Smooth muscle cell of the brain vasculature (primary cell): Measurements from ENCODE around the gene MYEOV.

Experiments
- DNase-seq: peaks from one replicate; pipeline ENCODE4 v3.0.0-alpha.2; 2012; ENCODE audit warnings: low read depth, low spot score

MYEOV gene

GRCh38 chr11:69265911-69266510 is 27.9 kb upstream of the MYEOV start:
- no peak for DNase-seq

- DNase-seq = no peak
Measured at GRCh38 chr11:69267395-69267805, 26.6 kb upstream of the MYEOV start.

DNA sequence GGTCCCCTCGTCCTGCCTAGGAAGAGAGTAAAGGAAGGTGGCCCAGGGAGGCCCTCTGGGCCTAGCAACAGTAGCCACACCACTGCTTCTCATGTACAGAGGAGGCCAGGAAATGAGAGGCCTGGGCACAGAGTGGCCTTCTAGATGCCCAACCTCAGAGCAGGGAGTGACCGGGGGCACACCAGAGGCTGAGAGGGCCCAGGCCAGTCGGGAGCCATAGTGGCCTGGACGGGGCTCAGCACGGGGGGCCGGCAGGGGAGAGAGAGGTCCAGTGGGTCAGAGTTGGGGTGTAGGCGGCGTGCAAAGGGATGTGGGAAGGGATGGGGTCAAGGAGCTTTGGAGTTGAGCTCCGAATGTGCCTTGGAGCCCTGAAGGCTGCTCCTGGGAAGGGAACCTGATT is 25.0 kb upstream of the MYEOV start:
- DNase-seq = no peak

GRCh38 chr11:69269388-69269787 is 24.6 kb upstream of the MYEOV start:
- DNase-seq = no peak

DNA sequence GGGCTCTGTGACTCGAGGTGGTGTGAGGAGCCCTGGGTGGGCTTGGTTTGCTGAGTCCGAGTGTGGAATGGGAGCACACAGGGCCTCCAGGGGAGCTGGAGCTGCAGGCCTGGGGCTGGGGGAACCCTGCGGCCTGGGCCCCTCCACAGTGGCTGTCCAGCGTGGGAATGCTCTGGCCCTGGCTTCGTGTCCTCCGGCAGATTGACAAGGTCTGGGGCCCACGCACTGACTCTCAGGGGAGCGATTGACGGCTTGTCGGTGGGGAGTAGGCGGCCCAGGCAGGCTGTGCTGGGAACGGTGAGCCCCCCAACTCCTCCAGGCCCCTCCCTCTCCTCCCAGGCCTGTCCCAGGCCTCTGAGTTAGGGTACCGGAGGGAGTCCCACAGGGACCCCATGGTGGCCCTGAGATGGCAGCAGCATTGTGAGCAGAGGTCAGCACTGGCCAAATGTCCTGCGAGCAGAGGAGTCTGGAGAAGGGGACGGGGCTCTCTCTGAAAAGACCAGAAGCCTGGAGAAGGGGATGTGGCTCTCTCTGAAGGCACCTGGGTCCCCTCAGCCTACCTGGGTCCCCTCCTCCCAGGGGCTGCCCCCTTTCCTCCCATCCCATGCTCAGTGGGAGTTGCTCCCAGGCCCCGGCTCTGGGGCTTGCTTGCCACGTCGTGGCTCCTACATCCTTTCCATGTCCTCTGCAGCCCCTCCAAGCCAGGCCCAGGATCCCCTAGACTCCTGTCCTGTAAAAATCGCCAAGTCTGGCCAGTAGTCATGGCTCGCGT is 23.8 kb upstream of the MYEOV start:
- no peak for DNase-seq

- no peak for DNase-seq
Measured at GRCh38 chr11:69270941-69271340, 23.0 kb upstream of the MYEOV start.

DNA sequence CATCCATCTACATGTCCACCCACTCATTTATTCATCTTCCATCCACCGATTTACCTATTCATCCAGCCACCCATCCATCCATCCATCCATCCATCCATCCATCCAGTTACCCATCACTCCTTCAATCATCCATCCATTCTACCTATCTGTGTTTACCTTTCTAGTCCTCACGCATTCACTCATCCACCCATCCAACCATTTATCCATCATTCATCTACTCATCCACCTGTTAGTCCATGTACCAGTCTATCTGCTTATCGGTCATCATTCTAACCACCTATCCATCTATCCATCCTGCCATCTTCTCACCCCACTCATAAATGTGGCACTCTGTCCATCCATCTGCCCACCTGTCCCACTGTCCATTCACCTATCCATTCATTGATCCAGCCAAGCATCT is 21.9 kb upstream of the MYEOV start:
- DNase-seq = no peak

DNA sequence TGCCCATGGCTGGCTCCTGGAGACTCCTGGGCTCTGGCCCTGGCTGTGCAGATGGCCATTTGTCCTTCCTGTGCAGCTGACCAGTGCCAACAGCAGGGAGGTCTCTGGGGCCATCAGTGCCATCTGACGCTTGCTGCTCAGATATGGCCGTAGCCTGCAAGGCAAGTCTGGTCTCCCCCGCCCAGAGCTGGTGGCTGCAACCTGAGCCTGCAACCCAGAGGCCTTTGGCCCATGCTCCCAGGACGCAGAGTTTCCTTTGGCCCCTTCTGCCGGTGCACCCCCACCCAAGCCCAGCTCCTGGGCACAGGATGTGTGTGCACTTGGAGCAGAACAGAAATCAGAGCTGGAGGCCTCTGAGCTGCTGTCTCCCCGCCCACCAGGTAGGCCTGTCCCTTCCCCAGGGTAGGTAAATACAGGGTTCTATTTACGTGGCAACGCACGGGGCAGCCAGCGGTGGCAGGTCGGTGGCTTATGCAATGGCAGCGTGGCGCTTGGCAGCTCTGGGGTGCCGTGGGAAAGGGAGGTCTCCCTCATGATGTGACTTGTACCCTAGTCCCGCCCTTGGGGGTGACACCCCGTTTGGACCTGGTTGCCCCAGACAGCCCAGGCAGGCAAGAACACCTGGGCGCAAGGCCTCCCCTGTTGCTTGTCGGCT is 21.0 kb upstream of the MYEOV start:
- DNase-seq = no peak

GRCh38 chr11:69273571-69273970 is 20.4 kb upstream of the MYEOV start:
- DNase-seq = no peak

- DNase-seq = no peak
Measured at GRCh38 chr11:69274531-69275016, 19.4 kb upstream of the MYEOV start.

- DNase-seq = no peak
Measured at GRCh38 chr11:69275178-69275577, 18.8 kb upstream of the MYEOV start.

DNA sequence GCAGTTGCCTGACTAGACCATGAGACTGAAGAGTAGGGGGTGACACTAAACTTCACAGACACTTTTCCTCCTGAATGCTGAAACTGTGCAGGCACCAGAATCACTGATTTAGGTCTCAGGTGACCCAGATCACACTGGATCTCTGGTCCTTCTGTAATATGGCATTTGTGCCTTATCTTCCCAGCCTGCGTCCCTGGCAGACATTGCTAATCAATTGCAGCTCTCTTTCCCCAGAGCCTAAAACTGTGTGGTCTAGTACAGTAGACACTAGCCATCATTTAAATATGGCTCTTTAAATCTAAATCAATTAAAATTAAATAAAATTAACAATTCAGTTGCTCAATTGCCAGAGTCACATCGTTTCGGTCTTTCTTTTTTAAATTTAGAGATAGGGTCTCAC is 17.8 kb upstream of the MYEOV start:
- DNase-seq = no peak

DNA sequence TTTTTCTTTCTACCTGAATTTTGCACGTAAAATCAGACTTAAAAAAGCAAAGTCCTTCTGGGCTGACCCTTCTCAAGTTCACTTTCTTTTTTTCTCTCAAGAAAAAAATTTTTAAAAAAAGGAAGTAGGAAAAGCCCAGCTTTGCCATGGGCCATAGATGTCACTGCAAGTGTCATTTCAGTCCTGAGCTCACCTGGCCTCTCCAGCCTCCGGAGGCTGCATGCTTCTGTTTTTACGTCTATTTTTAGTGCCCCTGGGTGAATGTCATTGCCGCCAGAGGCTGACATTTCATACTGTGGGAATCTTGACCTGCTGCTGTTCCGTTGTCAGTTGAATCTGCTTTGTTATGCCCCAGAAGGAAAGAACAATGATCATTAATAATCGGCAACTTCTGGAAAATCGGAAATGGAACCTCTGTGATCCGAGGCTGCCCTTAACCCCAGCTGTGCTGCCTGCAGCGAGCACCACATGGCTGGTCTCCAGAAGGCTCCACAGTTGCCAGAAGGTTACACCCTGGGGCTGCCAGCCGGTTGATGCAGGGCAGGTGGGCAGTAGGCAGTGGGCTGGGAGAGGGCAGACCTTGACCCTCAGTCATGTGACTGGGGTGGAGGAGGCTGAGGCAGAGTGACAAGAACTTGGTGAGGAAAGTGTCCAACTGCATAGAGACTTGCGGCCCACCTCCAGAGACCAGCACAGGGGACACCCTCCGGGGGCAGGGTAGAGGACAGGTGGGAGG is 16.7 kb upstream of the MYEOV start:
- DNase-seq = no peak

DNA sequence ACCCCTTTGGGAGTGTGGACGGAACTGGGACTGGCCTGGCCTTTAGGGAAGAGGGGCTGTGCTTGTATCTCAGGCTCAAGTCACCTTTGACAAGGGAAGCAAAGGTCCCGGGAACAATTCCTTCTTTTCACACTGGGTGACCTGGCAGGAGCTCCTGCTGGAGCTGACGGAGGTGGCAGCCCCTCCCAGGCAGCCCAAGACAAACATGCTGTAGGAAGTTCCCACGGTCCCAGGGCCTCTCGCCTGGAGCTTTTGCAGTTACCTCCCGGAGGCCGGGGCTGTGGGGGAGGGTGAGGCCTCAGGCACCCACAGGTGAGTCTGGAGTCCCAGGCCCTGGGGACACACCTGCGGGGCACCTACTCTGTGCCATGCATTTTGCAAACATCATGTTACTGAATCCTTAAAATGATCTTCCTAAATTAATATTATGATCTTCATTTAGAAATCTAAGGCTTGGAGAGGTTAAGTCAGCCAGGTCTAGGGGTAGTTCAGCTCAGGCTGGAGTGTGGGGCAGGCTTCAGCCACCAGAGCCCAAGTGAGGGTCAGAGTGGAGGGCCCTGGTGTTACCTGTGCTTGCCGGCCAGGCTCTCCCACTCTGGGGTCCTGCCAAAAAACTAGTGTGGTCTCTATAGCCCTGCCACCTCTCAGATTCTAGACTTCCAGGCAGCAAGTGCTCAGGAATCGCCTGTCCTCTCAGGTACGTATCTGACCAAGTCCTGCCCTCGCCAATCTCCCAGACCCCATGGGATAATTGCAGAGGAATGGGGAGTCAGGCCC is 15.7 kb upstream of the MYEOV start:
- DNase-seq = no peak

DNA sequence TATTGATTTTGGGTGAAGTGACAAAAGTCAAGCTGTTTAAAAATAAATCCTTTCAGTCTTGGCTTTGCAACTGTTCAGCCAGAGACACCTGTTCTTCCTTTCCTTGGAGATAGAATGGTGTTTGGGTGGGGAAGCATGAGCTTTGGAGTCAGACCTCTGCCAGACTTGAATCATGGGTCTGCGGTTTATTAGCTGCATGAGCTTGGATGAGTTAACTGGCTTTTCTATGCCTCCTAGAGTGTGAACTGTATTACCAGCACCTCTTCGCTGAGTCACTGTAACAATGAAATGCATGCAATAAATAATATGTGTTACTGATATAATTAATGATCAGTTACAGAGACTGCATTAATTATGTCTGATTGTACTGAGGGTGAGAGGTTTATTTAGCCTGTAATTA is 13.5 kb upstream of the MYEOV start:
- no peak for DNase-seq

GRCh38 chr11:69280994-69281393 is 13.0 kb upstream of the MYEOV start:
- no peak for DNase-seq

GRCh38 chr11:69283446-69283845 is 10.5 kb upstream of the MYEOV start:
- no peak for DNase-seq

GRCh38 chr11:69284081-69284511 is 9.9 kb upstream of the MYEOV start:
- no peak for DNase-seq

DNA sequence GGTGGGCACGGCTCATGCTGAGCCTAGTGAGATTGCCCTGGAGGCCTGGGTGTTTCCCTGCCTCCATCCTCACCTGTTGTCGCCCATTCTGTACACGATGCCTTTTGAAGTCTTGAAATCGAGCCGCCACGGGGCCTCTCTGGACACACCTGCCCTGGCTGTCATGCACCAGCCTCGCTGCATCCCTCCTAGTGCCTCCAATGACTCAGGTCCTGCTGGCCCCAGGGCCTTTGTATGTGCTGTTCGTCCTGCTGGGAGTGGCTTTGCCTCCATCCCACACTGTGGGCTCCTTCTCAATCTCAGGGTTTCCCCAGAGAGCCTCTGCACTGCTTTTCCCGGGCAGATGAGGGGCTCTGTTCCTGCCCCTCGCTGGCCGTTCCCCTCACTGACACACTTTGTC is 8.9 kb upstream of the MYEOV start:
- DNase-seq = no peak

- DNase-seq = no peak
Measured at GRCh38 chr11:69285766-69286165, 8.2 kb upstream of the MYEOV start.
